Right lobe of liver (tissue), 4 donors: ENCODE results near the gene RGS1.

ENCODE experiments used
- POLR2A ChIP-seq: fragments of 450-650 bp; IDR thresholded peaks from one replicate; pipeline ENCODE4 v1.6.1; 2017; ENCODE audit warnings: antibody characterized with exemption, mild to moderate bottlenecking
- TF ChIP-seq, protein P1 (sequence below), 4 donors: fragments of 200-600 bp in 3 of 4; fragments of 450-650 bp in 1 of 4; IDR thresholded peaks; one replicate each; pipeline versions ENCODE4 v1.5.1 to v1.8.0; 2016 to 2022; ENCODE audit warnings: antibody characterized with exemption in 4 of 4, mild to moderate bottlenecking in 2 of 4
- donor health status: DM: no; HTN: no; CAD: no.
- donor health status: DM: no; HTN: no; CAD: no.
- donor health status: DM: no; HTN: yes; CAD: no.

DNA sequence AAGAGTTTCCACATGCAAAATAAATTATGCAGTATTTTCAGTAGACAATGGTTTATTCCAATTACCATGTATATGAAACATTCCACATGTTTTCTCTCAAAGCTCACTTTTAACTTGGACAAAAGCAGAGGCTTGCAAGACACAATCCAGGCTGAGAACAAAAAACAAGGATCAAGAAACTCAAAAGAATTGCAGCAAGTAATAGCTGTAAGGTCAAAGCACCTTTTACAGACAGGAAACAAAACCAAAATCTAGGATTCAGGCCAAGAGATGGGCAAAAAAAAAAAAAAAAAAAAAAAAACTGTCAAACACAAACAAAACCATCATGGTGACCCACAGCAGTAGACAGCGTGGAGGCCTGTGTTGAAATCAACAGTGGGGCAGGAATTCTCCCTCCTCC, 9.3 kb downstream of the RGS1 start:
- TF ChIP-seq, protein P1, sequence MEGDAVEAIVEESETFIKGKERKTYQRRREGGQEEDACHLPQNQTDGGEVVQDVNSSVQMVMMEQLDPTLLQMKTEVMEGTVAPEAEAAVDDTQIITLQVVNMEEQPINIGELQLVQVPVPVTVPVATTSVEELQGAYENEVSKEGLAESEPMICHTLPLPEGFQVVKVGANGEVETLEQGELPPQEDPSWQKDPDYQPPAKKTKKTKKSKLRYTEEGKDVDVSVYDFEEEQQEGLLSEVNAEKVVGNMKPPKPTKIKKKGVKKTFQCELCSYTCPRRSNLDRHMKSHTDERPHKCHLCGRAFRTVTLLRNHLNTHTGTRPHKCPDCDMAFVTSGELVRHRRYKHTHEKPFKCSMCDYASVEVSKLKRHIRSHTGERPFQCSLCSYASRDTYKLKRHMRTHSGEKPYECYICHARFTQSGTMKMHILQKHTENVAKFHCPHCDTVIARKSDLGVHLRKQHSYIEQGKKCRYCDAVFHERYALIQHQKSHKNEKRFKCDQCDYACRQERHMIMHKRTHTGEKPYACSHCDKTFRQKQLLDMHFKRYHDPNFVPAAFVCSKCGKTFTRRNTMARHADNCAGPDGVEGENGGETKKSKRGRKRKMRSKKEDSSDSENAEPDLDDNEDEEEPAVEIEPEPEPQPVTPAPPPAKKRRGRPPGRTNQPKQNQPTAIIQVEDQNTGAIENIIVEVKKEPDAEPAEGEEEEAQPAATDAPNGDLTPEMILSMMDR (IDR thresholded peaks at IDR 0.05), result no peak
- no peak for TF ChIP-seq POLR2A
